Naive thymus-derived CD4-positive, alpha-beta T cell (primary cell): ENCODE measurements around the gene SLC1A6. TPM values are rescaled to one million over a fixed set of nuclear protein-coding genes. Genes with fewer than 3 reads are reported as not detected.
A peak's percentile ranks its signal among the peaks of the same experiment; 100 is the strongest.

Experiments
- ATAC-seq: fragments of 150-1000 bp; cut with Tn5 transposase; 2 replicates; pipeline ENCODE4 v1.10.0; 2021; ENCODE audit warnings: mild to moderate bottlenecking, moderate library complexity
- CTCF ChIA-PET: fragments of 350-600 bp; sonication (Branson Sonifier 250); formaldehyde crosslinking; loops from one replicate; lab custom pipeline; 2021; ENCODE audit warnings: antibody characterized with exemption; lab: Charles Lee
- POLR2A ChIA-PET: fragments of 350-600 bp; sonication (Branson Sonifier 250); formaldehyde crosslinking; loops from one replicate; lab custom pipeline; 2021; ENCODE audit warnings: antibody characterized with exemption, inconsistent platforms; lab: Charles Lee
- DNase-seq, 9 donors: peaks; one replicate each; pipeline versions ENCODE4 v3.0.0 to v3.0.0-alpha.2; 2020 to 2022; ENCODE audit warnings: mixed read lengths in 1 of 9
- H3K27ac ChIP-seq: one replicate; pipeline ENCODE4 v1.7.0; 2013; ENCODE audit warnings: mild to moderate bottlenecking, low read depth, low read length, moderate library complexity
- H3K27me3 ChIP-seq, 2 donors: one replicate each; pipeline ENCODE4 v1.7.0; 2013; ENCODE audit warnings: low read length in 2 of 2, mild to moderate bottlenecking in 2 of 2, moderate library complexity in 2 of 2; ENCODE audit not compliant: control insufficient read depth in 2 of 2, insufficient read depth in 2 of 2
- H3K36me3 ChIP-seq, 3 experiments: 1 replicate in 2 of 3; 2 replicates in 1 of 3; pipeline ENCODE4 v1.7.0; 2013; ENCODE audit warnings: low read length in 3 of 3, mild to moderate bottlenecking in 3 of 3, moderate library complexity in 1 of 3; ENCODE audit not compliant: insufficient read depth in 3 of 3, control insufficient read depth in 2 of 3
- H3K4me1 ChIP-seq, 2 donors: one replicate each; pipeline ENCODE4 v1.7.0; 2013; ENCODE audit warnings: low read length in 2 of 2, mild to moderate bottlenecking in 2 of 2, moderate library complexity in 1 of 2; ENCODE audit not compliant: control insufficient read depth in 2 of 2, insufficient read depth in 2 of 2
- H3K4me3 ChIP-seq: 2 replicates; pipeline ENCODE4 v1.7.0; 2013; ENCODE audit warnings: mild to moderate bottlenecking, low read length
- H3K9me3 ChIP-seq, 3 experiments: 1 replicate in 2 of 3; 2 replicates in 1 of 3; pipeline ENCODE4 v1.7.0; 2013; ENCODE audit warnings: low read length in 3 of 3; ENCODE audit not compliant: control insufficient read depth in 2 of 3
- H3K27ac Mint-ChIP-seq, 9 donors: one replicate each; pipeline ENCODE4 v1.8.0; 2020 to 2022; ENCODE audit warnings: mixed read lengths in 9 of 9, mild to moderate bottlenecking in 8 of 9, moderate library complexity in 5 of 9, inconsistent platforms in 2 of 9
- H3K27me3 Mint-ChIP-seq, 5 donors: one replicate each; pipeline ENCODE4 v1.8.0; 2021 to 2022; ENCODE audit warnings: mixed read lengths in 5 of 5, mild to moderate bottlenecking in 1 of 5
- H3K36me3 Mint-ChIP-seq, 5 donors: one replicate each; pipeline ENCODE4 v1.8.0; 2020 to 2022; ENCODE audit warnings: mixed read lengths in 5 of 5, mild to moderate bottlenecking in 3 of 5, inconsistent platforms in 1 of 5
- H3K4me1 Mint-ChIP-seq, 7 donors: one replicate each; pipeline ENCODE4 v1.8.0; 2020 to 2022; ENCODE audit warnings: mixed read lengths in 7 of 7, mild to moderate bottlenecking in 3 of 7, inconsistent platforms in 1 of 7
- H3K4me3 Mint-ChIP-seq, 10 donors: one replicate each; pipeline ENCODE4 v1.8.0; 2020 to 2022; ENCODE audit warnings: mild to moderate bottlenecking in 10 of 10, mixed read lengths in 10 of 10, moderate library complexity in 6 of 10, inconsistent platforms in 2 of 10
- H3K9me3 Mint-ChIP-seq, 11 donors: one replicate each; pipeline ENCODE4 v1.8.0; 2020 to 2022; ENCODE audit warnings: mixed read lengths in 11 of 11, mild to moderate bottlenecking in 4 of 11, inconsistent platforms in 1 of 11, moderate library complexity in 1 of 11
- intact Hi-C, 2 donors: fragments of 100-400 bp; cut with micrococcal nuclease; formaldehyde crosslinking; loops; one replicate each; pipeline ENCODE4 v1.15.1; 2023
- polyA plus RNA-seq, 2 donors: library from polyadenylated mRNA; unstranded; fragments of 300-500 nt; fragmentation: Illumina TruSeq; gene quantifications; one replicate each; pipeline ENCODE4 v1.2.3, GENCODE V29; 2021
- total RNA-seq, 6 experiments: library from RNA in 5 of 6; stranded (reverse) in 5 of 6; gene quantifications; 1 replicate in 5 of 6; 2 replicates in 1 of 6; pipeline ENCODE4 v1.2.3 and lab custom pipeline; 2021 to 2026

Gene SLC1A6
- total and polyA plus RNA-seq, 7 experiments from 2014 or later = not detected

DNA sequence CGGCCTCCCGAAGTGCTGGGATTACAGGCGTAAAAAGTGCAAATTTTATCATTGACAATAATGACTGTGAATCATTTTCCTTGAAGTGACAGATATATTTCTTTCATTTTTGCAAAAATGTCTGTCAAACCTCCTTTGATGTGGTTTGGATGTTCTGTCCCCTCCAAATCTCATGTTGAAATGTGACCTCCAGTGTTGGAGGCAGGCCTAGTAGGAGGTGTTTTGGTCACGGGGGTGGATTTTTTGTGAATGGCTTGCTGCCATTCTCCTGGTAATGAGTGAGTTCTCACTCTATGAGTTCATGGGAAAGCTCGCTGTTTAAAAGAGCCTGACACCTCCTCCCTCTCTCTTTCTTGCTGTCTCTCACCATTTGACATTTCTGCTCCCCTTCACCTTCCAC lies 5.5 kb upstream of the SLC1A6 start:
- POLR2A ChIA-PET = no interaction called here
- Mint-ChIP-seq H3K4me1 (no peaks in the 10 kb centered on the region), H3K36me3 (peaks cover 0 to 5% (median 0%) of the 10 kb centered on the region in 5 donors), H3K27ac (peak overlapping the region in 1 of 9 donors; percentile 51), H3K4me3 (no peak overlapping the region), H3K27me3 (peaks cover 15 to 46% (median 36%) of the 10 kb centered on the region in 5 donors), H3K9me3 (peaks cover 0 to 6% (median 0%) of the 10 kb centered on the region in 11 donors)
- ATAC-seq (no peak), DNase-seq (no peak)
- H3K27me3 ChIP-seq = no peaks in the 10 kb centered on the region
- no peaks in the 10 kb centered on the region for H3K4me1 ChIP-seq
- H3K4me3 ChIP-seq = no peak overlapping the region
- CTCF ChIA-PET = no interaction called here
- H3K27ac ChIP-seq = no peak overlapping the region
- intact Hi-C loops = no loop called here
- no peaks in the 10 kb centered on the region for H3K36me3 ChIP-seq
- H3K9me3 ChIP-seq = no peaks in the 10 kb centered on the region

DNA sequence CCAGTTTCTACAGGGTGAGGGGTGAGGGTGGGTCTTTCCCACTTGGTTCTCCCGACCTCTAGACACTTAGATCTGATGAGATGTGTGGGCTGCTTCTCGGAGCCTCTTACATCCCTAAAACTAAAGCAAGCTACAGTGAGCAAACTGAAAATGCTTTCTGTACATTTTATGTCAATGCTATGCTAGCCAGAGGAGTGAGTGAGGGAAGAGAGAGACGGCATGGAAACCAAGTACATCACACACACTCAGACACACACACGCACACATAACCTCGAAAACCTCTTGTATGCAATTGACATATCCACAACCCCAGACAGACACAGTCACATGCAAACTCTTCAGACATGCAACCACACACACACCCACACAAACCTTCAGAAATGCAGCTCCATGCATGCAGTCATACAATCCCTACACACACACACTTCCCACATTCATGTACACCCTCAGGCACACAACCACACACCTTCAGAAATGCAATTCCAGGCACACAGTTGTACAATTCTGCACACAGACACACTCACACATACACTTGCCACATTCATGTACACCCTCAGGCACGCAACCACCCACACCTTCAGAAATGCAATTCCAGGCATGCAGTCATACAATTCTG lies 1.4 kb downstream of the SLC1A6 start:
- H3K4me3 ChIP-seq = no peak overlapping the region
- Mint-ChIP-seq H3K4me1 (peaks cover 0 to 11% (median 0%) of the 10 kb centered on the region in 7 donors), H3K4me3 (peak overlapping the region in 2 of 10 donors; percentile 0 to 32), H3K36me3 (peaks cover 0 to 3% (median 0%) of the 10 kb centered on the region in 5 donors), H3K27me3 (peaks cover 38 to 68% (median 62%) of the 10 kb centered on the region in 5 donors), H3K9me3 (peaks cover 0 to 2% (median 0%) of the 10 kb centered on the region in 11 donors), H3K27ac (no peak overlapping the region)
- ATAC-seq (no peak), DNase-seq (no peak)
- no peak overlapping the region for H3K27ac ChIP-seq
- peaks cover 0 to 4% of the 10 kb centered on the region in 2 donors for H3K27me3 ChIP-seq
- no peaks in the 10 kb centered on the region for H3K36me3 ChIP-seq
- no peaks in the 10 kb centered on the region for H3K9me3 ChIP-seq
- ChIA-PET CTCF (no interaction called here), POLR2A (no interaction called here)
- H3K4me1 ChIP-seq = no peaks in the 10 kb centered on the region
- intact Hi-C loops = no loop called here

DNA sequence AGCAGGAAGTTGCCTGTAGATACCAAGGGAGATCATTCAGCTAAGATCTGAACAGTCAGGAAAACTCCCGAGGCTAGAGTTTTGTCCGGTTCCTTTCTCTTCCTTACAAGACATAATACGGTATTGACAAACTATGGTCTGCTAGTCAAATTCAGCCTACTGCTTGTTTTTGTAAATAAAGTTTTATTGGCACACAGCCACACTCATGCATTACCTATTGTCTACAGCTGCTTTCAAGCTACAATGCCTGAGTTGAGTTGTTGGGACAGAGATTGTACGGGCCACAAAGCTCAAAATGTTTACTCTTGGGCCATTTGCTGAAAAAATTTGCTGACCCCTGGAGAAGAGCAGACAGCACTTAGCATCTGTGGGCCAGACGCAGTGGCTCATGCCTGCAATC lies 2.5 kb downstream of the SLC1A6 start:
- H3K4me3 ChIP-seq = no peak overlapping the region
- intact Hi-C loops = no loop called here
- H3K9me3 ChIP-seq = no peaks in the 10 kb centered on the region
- H3K27me3 ChIP-seq = peaks cover 0 to 4% of the 10 kb centered on the region in 2 donors
- Mint-ChIP-seq H3K36me3 (peaks cover 0 to 3% (median 0%) of the 10 kb centered on the region in 5 donors), H3K4me1 (peaks cover 0 to 11% (median 0%) of the 10 kb centered on the region in 7 donors), H3K27ac (no peak overlapping the region), H3K27me3 (peaks cover 38 to 76% (median 60%) of the 10 kb centered on the region in 5 donors), H3K4me3 (no peak overlapping the region), H3K9me3 (peaks cover 0 to 2% (median 0%) of the 10 kb centered on the region in 11 donors)
- ATAC-seq = no peak
- H3K36me3 ChIP-seq = no peaks in the 10 kb centered on the region
- POLR2A ChIA-PET = no interaction called here
- no peak overlapping the region for H3K27ac ChIP-seq
- no peaks in the 10 kb centered on the region for H3K4me1 ChIP-seq
- no peak for DNase-seq
- CTCF ChIA-PET = no interaction called here

DNA sequence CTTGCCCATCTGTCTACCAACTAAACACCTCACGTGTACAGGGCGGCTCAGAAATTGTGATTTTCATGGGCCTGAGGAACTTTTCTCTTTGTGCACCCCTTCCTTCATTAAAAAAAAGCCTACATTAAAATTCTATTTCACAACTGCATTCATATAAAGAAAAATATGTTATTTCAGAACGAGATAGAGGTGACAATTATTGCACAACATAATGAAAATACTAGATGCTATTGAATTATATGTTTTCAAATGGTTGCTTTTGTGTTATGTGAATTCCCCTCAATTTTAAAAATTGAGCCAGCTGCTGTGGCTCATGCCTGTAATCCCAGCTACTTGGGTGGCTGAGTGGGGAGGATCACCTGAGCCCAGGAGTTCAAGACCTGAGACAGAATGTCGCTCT lies 5.2 kb downstream of the SLC1A6 start:
- DNase-seq (no peak), ATAC-seq (no peak)
- Histone ChIP-seq H3K36me3 (no peaks in the 10 kb centered on the region), H3K9me3 (no peaks in the 10 kb centered on the region), H3K4me1 (no peaks in the 10 kb centered on the region), H3K27me3 (peaks cover 0 to 4% of the 10 kb centered on the region in 2 donors), H3K27ac (no peak overlapping the region), H3K4me3 (no peak overlapping the region)
- Mint-ChIP-seq H3K4me3 (no peak overlapping the region), H3K36me3 (peaks cover 0 to 6% (median 0%) of the 10 kb centered on the region in 5 donors), H3K27ac (no peak overlapping the region), H3K27me3 (peaks cover 20 to 62% (median 52%) of the 10 kb centered on the region in 5 donors), H3K9me3 (peaks cover 0 to 3% (median 0%) of the 10 kb centered on the region in 11 donors), H3K4me1 (peaks cover 0 to 11% (median 0%) of the 10 kb centered on the region in 7 donors)
- CTCF ChIA-PET = no interaction called here
- intact Hi-C loops = no loop called here
- POLR2A ChIA-PET = no interaction called here

DNA sequence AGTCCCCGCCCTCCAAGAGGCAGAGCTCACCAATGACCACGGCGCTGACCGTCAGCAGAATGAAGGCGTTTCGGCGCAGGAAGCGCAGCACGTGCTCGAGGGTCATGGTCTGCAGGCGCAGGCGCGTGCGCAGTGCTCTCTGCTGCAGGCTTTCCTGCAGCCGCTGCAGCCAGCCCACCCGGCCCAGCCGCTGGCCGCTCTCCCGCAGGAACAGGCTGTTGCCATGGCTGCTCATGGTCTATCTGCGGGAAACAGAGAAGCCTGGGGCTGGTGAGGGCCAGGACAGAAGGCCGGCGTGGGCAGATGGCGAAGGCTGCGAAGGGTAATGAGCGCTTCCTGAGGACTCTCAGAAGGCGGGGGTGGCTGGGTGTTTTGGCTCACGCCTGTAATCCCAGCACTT lies 7.0 kb downstream of the SLC1A6 start:
- Histone ChIP-seq H3K27ac (no peak overlapping the region), H3K4me1 (no peaks in the 10 kb centered on the region), H3K27me3 (peaks cover 0 to 4% of the 10 kb centered on the region in 2 donors), H3K4me3 (no peak overlapping the region), H3K36me3 (no peaks in the 10 kb centered on the region), H3K9me3 (no peaks in the 10 kb centered on the region)
- peaks cover 0 to 4% (median 0%) of the 10 kb centered on the region in 5 donors for H3K36me3 Mint-ChIP-seq
- H3K4me1 Mint-ChIP-seq = no peaks in the 10 kb centered on the region
- ChIA-PET CTCF (no interaction called here), POLR2A (no interaction called here)
- ATAC-seq (no peak), DNase-seq (no peak)
- H3K27me3 Mint-ChIP-seq = peaks cover 6 to 63% (median 47%) of the 10 kb centered on the region in 5 donors
- H3K27ac Mint-ChIP-seq = no peak overlapping the region
- H3K4me3 Mint-ChIP-seq = no peak overlapping the region
- H3K9me3 Mint-ChIP-seq = peaks cover 0 to 3% (median 0%) of the 10 kb centered on the region in 11 donors
- intact Hi-C loops = no loop called here

DNA sequence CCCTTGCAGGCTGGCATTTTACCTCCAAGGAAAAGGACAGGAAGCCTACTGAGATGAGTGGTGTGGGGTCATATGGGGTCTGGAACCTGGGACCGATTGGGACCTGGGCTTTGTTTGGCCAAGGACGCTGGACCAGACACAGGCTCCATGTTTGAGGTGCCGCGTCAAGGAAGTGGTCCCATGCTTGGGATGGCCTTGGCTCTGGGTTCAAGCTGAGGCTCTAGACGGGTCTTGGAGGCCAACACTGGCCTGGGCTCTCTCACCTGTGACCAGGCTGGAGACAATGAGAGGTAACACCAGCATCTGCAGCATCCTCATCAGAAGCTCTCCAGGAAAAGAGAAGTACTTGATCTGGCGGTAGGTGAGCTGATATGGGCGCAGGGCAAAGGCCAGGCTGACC lies 8.2 kb downstream of the SLC1A6 start:
- intact Hi-C loops = no loop called here
- Histone ChIP-seq H3K36me3 (no peaks in the 10 kb centered on the region), H3K4me1 (no peaks in the 10 kb centered on the region), H3K9me3 (no peaks in the 10 kb centered on the region), H3K4me3 (no peak overlapping the region), H3K27ac (no peak overlapping the region), H3K27me3 (no peaks in the 10 kb centered on the region)
- CTCF ChIA-PET = no interaction called here
- no peak for DNase-seq
- Mint-ChIP-seq H3K27ac (no peak overlapping the region), H3K27me3 (peaks cover 0 to 52% (median 38%) of the 10 kb centered on the region in 5 donors), H3K9me3 (peaks cover 0 to 3% (median 0%) of the 10 kb centered on the region in 11 donors), H3K4me1 (no peaks in the 10 kb centered on the region), H3K36me3 (peaks cover 0 to 4% (median 0%) of the 10 kb centered on the region in 5 donors), H3K4me3 (no peak overlapping the region)
- no peak for ATAC-seq
- POLR2A ChIA-PET = no interaction called here

DNA sequence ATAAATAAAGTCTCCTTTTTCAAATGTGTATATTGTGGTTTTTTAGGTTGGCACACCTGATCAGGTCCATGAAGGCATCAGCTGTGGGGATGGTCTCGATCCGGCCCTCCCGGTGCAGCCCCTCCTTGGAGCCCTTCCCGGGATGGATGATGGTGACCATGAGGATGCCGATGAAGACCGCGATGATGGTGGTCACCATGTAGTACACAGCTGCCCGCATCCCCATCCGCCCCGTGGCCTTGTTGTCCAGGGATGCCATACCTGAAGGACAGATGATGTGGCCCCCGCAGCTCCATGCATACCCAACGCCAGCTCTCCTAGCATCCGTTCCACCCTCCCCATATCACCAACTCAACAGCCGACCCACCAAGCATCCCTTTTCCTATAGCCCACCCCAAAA lies 11.4 kb downstream of the SLC1A6 start:
- no peak for ATAC-seq

More for the DNA sequence above, 11.4 kb downstream of the SLC1A6 start:
- no peak overlapping the region for H3K27ac ChIP-seq
- peaks cover 0 to 34% (median 26%) of the 10 kb centered on the region in 5 donors for H3K27me3 Mint-ChIP-seq
- peaks cover 0 to 4% (median 0%) of the 10 kb centered on the region in 5 donors for H3K36me3 Mint-ChIP-seq
- DNase-seq = no peak
- peaks cover 0 to 7% (median 0%) of the 10 kb centered on the region in 11 donors for H3K9me3 Mint-ChIP-seq
- CTCF ChIA-PET = no interaction called here
- H3K4me3 Mint-ChIP-seq = no peak overlapping the region
- intact Hi-C loops = no loop called here
- no peaks in the 10 kb centered on the region for H3K4me1 ChIP-seq
- H3K36me3 ChIP-seq = no peaks in the 10 kb centered on the region
- H3K27me3 ChIP-seq = no peaks in the 10 kb centered on the region
- no peak overlapping the region for H3K4me3 ChIP-seq
- no peaks in the 10 kb centered on the region for H3K9me3 ChIP-seq
- H3K27ac Mint-ChIP-seq = no peak overlapping the region
- H3K4me1 Mint-ChIP-seq = peaks cover 0 to 2% (median 0%) of the 10 kb centered on the region in 7 donors
- POLR2A ChIA-PET = no interaction called here
